Brain microvascular endothelial cell (primary cell): ENCODE results near the gene TRUB1.
A peak's percentile ranks its signal among the peaks of the same experiment; 100 is the strongest.

Source experiments
- DNase-seq: peaks from one replicate; pipeline ENCODE4 v3.0.0-alpha.2; 2020
- H3K27ac ChIP-seq: fragments of 250-450 bp; sonication (Bioruptor Pico); 2 replicates; pipeline ENCODE4 v1.5.1; 2020; ENCODE audit warnings: mild to moderate bottlenecking, moderate library complexity
- H3K27me3 ChIP-seq: fragments of 250-450 bp; sonication (Bioruptor Pico); replicated peaks from 2 replicates; pipeline ENCODE4 v1.5.1; 2020; ENCODE audit warnings: mild to moderate bottlenecking
- H3K36me3 ChIP-seq: fragments of 250-450 bp; sonication (Bioruptor Pico); replicated peaks from 2 replicates; pipeline ENCODE4 v1.5.1; 2020; ENCODE audit warnings: mild to moderate bottlenecking
- H3K4me3 ChIP-seq: 2 replicates; pipeline ENCODE4 v1.5.1; 2011; ENCODE audit warnings: low read depth, mild to moderate bottlenecking, control low read depth, low read length, moderate library complexity
- in situ Hi-C: cut with HindIII; loops from 2 replicates; pipeline ENCODE4 v1.10.0; 2017; ENCODE audit warnings: low sequenced_read_pairs, low pct_ligation_motif_present
- TF ChIP-seq, protein P1 (sequence below): IDR thresholded peaks from 2 replicates; pipeline ENCODE4 v1.5.1; 2011; ENCODE audit warnings: low read depth, mild to moderate bottlenecking, moderate library complexity, low read length, control low read depth, inconsistent platforms; ENCODE audit errors: missing control alignments

The TRUB1 gene

DNA sequence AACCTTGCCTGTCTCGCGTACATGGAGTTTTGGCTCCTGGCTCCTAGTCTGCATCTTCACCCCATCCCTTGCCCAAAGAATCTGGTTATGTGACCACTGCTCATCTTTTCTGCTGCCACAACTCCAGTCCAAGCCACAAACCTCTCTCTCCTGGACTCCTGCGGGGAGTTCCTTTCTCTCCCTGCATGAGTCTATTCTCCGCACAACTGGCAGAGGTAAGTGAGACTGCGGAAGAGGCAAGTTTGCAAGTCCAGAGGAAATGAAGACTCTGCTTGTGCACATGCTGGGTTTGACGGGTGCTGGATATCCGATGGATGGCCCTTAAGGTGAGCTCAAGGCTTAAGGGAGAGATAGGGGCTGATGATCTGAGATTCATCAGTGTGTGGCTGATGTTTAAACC is 61.0 kb downstream of the TRUB1 start:
- no peak for DNase-seq
- no peak overlapping the region for H3K4me3 ChIP-seq
- no peaks in the 10 kb centered on the region for H3K27me3 ChIP-seq
- H3K27ac ChIP-seq: no peak overlapping the region
- no peaks in the 10 kb centered on the region for H3K36me3 ChIP-seq
- TF ChIP-seq, protein P1, sequence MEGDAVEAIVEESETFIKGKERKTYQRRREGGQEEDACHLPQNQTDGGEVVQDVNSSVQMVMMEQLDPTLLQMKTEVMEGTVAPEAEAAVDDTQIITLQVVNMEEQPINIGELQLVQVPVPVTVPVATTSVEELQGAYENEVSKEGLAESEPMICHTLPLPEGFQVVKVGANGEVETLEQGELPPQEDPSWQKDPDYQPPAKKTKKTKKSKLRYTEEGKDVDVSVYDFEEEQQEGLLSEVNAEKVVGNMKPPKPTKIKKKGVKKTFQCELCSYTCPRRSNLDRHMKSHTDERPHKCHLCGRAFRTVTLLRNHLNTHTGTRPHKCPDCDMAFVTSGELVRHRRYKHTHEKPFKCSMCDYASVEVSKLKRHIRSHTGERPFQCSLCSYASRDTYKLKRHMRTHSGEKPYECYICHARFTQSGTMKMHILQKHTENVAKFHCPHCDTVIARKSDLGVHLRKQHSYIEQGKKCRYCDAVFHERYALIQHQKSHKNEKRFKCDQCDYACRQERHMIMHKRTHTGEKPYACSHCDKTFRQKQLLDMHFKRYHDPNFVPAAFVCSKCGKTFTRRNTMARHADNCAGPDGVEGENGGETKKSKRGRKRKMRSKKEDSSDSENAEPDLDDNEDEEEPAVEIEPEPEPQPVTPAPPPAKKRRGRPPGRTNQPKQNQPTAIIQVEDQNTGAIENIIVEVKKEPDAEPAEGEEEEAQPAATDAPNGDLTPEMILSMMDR: no peak
- in situ Hi-C loops: no loop called here

DNA sequence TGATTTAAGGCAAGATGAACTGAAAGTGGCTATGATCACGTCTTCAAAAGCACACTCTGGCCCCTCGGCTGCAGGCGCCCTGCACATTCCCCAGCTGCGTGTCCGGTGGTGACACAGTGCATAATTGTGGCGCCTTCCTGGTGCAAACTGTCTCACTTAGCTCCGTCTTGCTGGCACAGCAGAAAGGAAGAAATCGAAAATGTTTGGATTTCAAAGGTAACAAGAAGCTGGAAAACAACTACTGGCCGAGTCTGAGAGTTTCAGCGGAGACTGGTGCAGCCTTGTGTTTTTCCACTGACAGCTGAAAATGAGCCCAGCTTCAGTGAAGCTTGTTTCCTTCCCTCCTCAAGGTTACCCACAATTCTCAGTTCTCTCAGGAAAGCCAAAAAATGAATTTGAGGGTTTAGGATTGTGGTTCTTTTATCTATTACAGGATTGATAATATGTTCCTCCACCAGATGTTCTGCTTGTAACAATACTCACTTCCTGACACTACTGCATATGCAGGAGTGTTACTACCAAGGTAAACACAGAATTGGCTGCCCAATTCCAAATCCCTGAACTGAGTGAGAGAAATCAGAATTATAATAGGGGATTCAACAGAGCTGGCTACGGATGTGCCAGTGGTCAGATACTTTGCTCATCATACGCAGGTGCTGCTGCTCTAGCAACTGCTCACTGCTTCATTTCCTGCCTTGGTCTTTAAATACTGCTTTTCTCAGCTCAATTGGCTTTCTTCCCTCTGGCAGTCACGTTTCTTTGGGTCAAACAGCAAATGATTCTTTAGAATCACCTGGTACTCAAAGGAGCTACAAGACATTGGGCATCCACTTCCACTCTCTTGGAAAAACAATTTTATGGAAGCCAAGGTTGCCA is 63.7 kb downstream of the TRUB1 start:
- H3K36me3 ChIP-seq: no peaks in the 10 kb centered on the region
- no peaks in the 10 kb centered on the region for H3K27me3 ChIP-seq
- TF ChIP-seq, protein P1: no peak
- in situ Hi-C loops: no loop called here
- DNase-seq: no peak
- H3K4me3 ChIP-seq: peak overlapping the region; percentile 35
- H3K27ac ChIP-seq: no peak overlapping the region

DNA sequence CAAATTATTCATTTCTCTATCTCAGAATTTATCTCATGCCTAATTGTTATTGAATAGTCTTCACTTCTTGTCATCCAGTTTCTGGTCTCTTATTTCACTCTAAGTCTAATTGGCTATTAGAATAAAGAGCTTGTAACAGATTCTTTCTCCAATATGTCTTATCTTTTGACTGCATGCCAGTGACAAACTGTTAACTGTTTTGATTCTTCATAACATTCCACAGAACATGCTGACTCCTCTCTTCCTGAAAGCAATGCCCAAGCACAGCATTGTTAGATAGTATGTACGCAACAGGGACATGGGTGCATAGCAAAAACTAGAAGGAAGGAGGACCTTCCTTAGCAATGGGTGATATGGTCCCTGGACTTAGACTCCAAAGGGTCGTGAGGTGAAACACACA is 65.4 kb downstream of the TRUB1 start:
- in situ Hi-C loops: no loop called here
- Histone ChIP-seq H3K4me3 (no peak overlapping the region), H3K27me3 (no peaks in the 10 kb centered on the region), H3K36me3 (no peaks in the 10 kb centered on the region), H3K27ac (no peak overlapping the region)
- no peak for DNase-seq
- TF ChIP-seq, protein P1: no peak

DNA sequence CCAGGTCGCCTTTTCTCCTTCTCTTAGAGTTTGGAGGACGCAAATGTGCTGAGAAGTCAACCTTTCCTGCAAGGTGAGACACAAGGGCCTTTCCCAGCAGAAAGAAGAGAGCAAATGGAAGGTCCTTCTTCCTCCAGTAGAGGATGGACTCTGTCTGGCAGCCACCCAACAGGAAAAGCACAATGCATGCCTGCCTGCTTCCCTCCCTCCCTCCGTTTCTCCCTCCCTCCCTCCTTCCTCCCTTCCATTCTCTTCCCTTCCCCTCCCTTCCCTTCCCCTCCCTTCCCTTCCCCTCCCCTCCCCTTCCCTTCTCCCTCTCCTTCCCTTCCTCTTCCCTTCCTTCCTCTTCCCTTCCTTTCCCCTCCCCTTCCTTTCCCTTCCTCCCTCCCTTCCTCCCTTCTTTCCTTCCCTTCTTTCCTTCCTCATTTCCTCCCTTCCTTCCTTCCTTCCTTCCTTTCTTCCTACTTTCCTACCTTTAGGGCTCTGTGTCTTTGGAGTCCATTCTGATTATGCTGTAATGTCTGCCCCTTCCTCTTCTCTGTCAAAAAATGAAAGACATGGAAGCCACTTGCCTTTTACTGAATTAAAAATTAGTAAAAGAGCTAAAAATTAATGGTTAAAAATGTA is 66.4 kb downstream of the TRUB1 start:
- DNase-seq: no peak
- Histone ChIP-seq H3K27ac (no peak overlapping the region), H3K27me3 (no peaks in the 10 kb centered on the region), H3K4me3 (no peak overlapping the region), H3K36me3 (no peaks in the 10 kb centered on the region)
- TF ChIP-seq, protein P1: no peak
- in situ Hi-C loops: no loop called here

DNA sequence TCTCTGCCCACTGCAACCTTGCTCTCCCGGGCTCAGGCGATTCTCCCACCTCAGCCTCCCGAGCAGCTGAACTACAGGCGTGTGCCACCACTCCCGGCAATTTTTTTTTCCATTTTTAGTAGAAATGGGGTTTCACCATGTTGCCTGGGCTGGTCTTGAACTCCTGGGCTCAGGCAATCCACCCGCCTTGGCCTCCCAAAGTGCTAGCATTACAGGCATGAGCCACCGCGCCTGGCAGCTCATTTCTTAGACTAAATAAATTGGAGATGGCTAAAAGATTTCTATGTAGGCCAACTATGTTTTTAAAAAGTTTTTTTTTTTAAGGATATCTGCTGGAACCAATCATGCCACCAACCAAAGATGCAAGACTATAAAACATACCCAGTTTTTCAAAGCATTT is 67.8 kb downstream of the TRUB1 start:
- TF ChIP-seq, protein P1: no peak
- H3K36me3 ChIP-seq: no peaks in the 10 kb centered on the region
- no peak for DNase-seq
- no peak overlapping the region for H3K4me3 ChIP-seq
- in situ Hi-C loops: no loop called here
- no peak overlapping the region for H3K27ac ChIP-seq
- H3K27me3 ChIP-seq: no peaks in the 10 kb centered on the region
